HG02571 (cell line): ENCODE measurements around the gene RBBP8.
A peak's percentile ranks its signal among the peaks of the same experiment; 100 is the strongest.
"Not testable (repeated sequence)": the region's sequence is repeated elsewhere in the genome, so short reads cannot be mapped to it uniquely, and the experiment has no call there.

Experiments used
- ATAC-seq: cut with Tn5 transposase; IDR thresholded peaks from one replicate; pipeline ENCODE4 v1.9.1; 2021; ENCODE audit warnings: mild to moderate bottlenecking, moderate library complexity; ENCODE audit not compliant: unreplicated experiment

The RBBP8 gene

DNA sequence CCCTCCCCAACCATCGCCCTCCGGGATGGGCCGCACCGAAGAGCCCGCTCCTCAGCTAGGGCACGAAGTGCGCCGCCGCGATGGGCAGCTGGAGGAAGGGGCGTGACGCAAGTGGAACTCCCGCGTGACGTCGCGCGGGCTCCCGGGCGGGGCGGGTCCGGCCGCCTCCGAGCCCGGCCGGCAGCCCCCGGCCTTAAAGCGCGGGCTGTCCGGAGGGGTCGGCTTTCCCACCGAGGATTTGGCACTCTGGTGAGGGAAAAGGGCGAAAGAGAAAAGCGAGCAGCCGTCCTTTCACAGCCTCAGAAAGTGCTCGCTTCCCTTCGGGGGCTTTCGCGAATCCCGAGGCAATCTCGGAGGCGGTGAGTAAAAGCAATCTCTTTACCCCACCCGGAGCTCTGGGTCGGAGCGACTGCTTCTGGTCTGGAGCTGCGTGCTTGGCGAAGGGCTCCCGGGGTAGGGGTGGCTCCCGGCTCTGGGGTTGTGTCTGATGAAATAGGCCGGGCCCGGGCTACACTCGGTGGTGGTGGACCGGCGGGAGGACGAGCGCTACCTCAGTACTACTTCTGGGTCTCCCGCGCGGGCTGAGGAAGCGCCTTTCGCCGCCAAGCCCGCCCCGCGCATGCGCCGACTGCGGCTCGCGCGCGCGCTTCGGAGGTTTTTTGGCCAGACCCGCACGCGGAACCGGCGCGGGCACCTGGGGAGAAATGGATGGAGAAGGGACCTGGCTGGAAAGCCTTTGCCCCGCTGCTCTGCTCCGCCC lies at the start of gene RBBP8:
RBBP8 (plus strand) TSS at position 123 of the 760 bp plus-strand sequence. CDS start 3,524 bp downstream, outside the sequence.
- ATAC-seq = peak; percentile 73

GRCh38 chr18:22883827-22884226 lies 49.3 kb upstream of the RBBP8 start:
- no peak for ATAC-seq

- not testable (repeated sequence) for ATAC-seq
These were observed 47.4 kb upstream of the RBBP8 start for GRCh38 chr18:22885694-22886093.

DNA sequence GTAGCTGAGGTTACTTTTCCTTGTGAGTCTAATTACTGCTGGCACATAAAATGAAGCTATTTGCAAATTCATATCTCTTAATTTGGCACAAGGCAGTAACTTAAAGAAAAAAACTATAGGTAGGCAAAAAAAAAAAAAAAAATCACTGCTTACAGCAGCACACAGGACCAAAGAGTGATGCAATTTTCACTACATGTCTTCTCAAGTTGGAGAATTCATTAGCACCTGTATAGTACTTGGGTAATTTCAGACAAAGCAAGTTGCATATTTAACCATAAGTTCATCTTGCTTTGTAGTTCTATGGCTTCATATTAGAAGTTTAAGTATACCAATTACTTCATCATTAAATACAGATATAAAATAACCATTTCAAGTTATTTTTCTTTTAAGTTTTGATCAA lies 33.7 kb upstream of the RBBP8 start:
- no peak for ATAC-seq

DNA sequence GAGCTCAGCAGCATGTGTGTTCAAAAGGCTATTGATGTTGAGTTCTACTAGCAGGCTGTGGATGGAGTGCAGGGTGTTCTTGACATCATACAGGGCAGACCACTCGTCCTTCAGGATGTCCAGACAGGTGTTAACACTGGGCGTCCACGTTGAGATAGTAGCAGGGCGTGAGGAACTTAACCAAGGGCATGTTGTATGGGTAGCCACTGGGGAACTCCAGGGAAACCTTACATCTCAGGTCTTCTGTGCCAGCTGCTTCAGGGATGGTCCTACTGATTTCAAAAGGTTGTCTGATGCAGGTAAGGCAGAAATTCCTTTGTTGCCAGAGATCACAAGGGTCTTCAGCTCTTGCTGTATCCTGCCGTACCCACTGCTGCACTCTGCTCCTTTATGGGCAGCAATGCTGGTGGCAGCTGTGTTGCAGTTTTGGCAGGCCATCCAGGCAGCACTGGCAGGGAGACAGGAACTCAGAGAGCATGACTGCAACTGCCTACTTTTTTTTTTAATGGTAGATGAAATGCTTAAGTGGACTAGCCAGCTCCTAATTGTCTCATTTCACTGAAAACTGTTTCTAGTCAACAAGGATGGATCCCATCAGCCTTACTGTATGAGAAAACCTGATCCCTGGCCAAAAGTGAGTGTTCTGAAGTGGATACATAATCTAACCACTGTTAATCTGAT lies 32.4 kb upstream of the RBBP8 start:
- ATAC-seq = no peak

GRCh38 chr18:22902093-22902492 lies 31.0 kb upstream of the RBBP8 start:
- ATAC-seq = no peak

GRCh38 chr18:22903248-22903647 lies 29.9 kb upstream of the RBBP8 start:
- not testable (repeated sequence) for ATAC-seq

GRCh38 chr18:22912149-22912548 lies 21.0 kb upstream of the RBBP8 start:
- no peak for ATAC-seq

GRCh38 chr18:22912835-22913234 lies 20.3 kb upstream of the RBBP8 start:
- no peak for ATAC-seq

GRCh38 chr18:22913861-22914260 lies 19.3 kb upstream of the RBBP8 start:
- ATAC-seq = no peak

DNA sequence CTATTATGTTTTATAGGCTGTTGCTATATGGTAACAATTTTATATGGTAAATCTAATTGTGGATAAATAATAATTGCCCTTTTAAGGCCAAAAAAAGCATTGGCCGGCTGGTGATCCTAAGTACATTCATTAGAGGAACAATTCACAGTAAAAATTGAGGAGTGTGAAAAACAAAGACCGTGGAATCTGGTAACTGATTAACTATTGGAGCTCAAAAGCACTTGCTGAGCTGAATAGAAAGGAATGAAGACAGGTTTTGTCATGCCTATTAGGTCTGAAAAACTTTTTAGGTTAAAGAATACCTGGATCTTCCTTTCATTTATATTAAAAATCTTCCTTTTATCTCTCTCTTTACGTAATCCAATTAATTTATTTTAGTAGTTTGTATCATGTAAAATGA lies 18.5 kb upstream of the RBBP8 start:
- no peak for ATAC-seq

GRCh38 chr18:22915337-22915736 lies 17.8 kb upstream of the RBBP8 start:
- ATAC-seq = no peak

GRCh38 chr18:22921772-22922171 lies 11.4 kb upstream of the RBBP8 start:
- no peak for ATAC-seq

DNA sequence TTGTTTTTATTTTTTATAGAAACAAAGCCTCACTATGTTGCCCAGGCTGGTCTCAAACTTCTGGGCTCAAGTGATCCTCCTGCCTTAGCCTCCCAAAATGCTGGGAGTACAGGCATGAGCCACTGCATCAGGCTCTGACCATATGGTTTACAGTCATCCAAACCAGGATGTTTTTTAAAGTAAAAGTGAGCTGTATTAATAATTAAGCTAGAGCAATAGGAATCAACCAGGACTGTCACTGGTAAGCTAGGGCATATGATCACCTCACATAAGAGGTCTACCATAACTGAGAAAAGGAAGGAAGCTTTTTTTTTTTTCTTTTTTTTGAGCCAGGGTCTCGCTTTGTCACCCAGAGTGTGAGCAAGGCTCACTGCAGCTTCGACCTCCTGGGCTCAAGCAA lies 8.5 kb upstream of the RBBP8 start:
- ATAC-seq = no peak

GRCh38 chr18:22926454-22926853 lies 6.7 kb upstream of the RBBP8 start:
- ATAC-seq = no peak

- no peak for ATAC-seq
These were observed 4.8 kb upstream of the RBBP8 start for GRCh38 chr18:22928339-22928738.

- ATAC-seq = no peak
These were observed 2.9 kb upstream of the RBBP8 start for GRCh38 chr18:22930089-22930713.

DNA sequence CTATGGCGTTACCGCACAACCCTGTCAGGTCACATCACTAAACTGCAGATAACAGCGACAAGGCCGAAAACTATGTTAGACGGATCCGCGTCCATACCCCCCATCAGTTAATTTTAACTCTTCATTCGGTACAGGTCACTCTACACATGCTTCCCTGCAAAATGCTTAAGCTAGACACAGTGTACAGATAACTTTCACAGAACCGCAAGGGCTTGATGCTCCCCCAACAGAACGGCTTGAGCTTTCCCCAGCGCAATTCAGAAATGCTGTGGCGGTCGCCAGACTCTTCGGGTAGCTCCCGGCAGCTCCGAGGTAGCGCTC lies 283 bp upstream of the RBBP8 start:
- ATAC-seq = peak; percentile 23

- peak; percentile 21 for ATAC-seq
These were observed 867 bp downstream of the RBBP8 start for GRCh38 chr18:22933966-22934423.

DNA sequence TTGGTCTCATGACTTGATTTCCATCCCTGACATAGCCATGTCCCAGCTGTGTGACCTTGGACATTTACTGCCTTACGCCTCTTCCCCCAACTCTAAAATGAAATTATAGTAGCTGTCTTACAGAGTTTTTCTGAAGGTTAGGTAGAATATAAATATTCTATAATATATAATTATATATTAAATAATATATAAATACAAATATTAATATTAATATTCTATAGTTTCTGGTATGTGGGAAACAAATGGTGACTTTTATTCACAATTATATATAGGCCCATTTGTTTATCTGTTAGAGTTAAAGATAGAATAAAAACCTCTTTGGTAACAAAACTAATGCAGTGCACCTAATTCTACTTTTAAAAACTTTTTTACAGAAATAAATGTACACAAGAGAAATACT lies 1.7 kb downstream of the RBBP8 start:
- ATAC-seq = no peak

DNA sequence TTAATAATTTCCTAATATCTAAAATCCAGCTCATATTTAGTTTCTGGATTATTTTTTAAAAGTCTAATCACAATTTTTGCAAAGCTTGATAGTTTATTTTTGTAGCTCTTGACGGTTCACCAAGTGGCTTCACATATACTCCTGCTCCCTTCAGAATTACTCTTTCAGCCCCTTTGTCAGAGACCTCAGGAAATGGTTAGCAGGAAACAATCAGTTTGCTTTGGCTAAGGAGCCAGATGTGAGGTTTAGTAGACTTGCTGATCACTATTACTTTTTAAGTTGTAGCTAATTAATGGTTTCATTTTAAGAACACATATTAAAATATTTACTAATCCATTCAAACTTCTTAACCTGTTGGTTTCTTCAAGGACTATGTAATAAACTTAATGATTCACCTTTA lies 2.3 kb downstream of the RBBP8 start:
- no peak for ATAC-seq

GRCh38 chr18:22936515-22936914 lies 3.4 kb downstream of the RBBP8 start:
- no peak for ATAC-seq
